Stimulated activated CD8-positive, alpha-beta memory T cell treated with anti-CD3 and anti-CD28 coated beads, Interleukin-15, amount 100 ng/mL, for 24 hours (primary cell): Measurements from ENCODE around the gene PTP4A2.

Experiments used
- DNase-seq: peaks from one replicate; pipeline ENCODE4 v3.0.0-alpha.2; 2020; ENCODE audit warnings: low read depth

Gene PTP4A2

DNA sequence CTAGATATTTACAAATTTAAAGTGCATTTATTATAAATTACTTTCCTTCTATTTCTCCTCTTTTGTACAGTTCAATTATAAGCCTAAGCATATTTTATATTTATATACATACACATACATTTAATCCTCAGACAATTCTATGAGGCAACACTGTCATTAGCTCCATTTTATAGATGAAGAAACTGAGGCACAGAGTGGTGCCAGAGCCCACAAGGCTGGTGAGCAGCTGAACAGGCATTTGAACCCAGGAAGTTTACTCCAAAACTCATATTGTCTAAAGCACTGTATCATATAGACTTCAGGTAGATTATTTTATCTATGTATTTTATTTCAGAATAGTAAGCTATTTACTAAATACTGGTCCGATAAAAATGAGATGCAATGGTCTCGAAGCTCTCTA lies 52.3 kb downstream of the PTP4A2 start:
- DNase-seq: no peak

DNA sequence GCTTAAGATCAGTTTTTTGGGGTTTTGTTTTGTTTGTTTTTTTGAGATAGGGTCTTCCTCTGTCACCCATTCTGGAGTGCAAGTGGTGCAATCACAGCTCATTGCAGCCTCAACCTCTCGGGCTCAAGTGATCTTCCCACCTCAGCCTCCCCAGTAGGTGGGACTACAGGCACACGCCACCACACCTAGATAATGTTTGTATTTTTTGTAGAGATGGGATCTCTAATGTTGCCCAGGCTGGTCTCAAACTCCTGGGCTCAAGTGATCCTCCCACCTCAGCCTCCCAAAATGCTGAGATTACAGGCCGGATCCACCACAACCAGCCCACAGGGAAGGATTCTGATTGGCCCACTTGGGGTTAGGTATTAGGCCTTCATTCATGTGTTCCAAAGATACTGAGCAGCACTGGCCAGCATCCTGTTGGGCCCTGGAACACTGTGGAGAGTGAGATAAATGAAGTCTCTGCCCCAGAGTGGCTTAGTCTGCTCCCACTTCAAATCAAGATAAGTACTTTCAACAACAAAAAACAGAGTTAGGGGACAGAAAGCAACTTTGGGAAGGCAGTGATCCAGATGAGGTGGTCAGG lies 54.7 kb downstream of the PTP4A2 start:
- DNase-seq: no peak

DNA sequence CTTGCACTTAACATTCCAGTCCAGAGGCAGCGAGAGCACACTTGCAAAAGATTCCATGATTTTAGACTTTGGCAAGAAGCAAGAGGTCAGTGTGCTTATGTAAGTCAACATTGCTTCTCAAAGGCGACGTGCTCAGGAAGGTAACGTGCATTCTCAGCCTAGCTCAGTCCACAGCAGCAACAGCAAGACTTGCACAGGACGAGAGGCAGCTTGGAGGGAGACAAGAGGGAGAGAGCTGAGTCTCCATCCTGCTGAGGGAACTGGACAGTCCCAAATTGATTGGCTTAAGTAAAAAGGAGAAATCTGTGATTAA lies 56.5 kb downstream of the PTP4A2 start:
- no peak for DNase-seq

DNA sequence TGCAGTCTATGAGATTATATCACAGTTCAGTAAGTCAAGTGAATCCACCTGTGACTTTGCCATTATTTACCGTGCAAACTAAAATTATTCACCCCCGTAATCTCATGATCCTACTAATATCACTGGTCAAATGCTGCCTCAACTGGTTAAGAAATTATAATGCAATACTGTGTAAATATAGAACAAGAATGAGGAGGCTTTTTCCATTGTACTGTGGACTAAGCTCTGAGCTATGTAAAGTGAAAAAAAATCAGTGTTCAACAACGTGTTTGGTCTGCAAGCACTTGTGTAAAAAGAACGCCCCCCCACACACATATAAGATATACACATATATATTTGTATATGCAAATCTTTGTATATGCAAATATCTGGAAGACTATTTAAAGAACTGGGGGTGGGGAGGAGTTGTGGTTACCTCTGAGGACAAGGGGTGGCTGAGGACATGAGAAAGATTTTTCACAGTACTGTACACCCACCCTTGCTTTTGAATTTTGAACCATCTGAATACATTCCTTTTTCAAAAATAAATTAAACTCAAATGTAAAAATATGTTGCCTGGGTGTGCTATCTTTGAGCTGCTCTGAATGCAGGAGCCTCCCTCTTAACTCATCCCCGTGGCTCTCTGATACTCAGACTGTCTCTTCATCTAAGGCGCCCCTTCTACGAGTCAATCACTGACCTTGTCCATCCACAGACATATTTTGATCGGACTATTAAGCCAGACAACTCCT lies 57.0 kb downstream of the PTP4A2 start:
- no peak for DNase-seq

DNA sequence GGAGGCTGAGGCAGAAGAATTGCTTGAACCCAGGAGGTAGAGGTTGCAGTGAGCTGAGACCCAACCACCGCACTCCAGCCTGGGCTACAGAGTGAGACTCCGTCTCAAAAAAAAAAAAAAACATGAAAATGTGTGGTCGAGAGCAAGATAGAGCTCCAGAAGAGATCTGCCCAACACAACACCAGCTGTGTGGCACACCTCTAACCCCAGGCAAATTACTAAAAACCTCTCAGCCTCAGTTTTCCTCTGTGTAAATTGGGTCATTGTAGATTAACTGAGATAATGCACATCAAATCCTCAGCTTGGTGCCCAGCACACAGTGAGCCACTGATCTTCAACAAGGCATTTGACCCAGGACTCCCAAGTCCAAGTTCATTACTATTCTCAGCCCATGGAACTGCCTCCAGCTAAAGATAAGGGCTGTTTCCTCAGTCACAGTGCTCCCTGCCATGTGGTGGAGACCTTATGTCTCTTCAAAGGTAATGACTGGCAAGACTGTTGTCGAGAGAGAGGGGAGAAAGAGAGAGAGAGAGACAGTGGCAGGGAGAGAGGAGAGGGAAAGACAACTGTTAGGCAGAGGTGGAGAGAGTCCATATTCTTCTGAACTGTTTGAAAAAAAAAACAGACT lies 58.1 kb downstream of the PTP4A2 start:
- no peak for DNase-seq

DNA sequence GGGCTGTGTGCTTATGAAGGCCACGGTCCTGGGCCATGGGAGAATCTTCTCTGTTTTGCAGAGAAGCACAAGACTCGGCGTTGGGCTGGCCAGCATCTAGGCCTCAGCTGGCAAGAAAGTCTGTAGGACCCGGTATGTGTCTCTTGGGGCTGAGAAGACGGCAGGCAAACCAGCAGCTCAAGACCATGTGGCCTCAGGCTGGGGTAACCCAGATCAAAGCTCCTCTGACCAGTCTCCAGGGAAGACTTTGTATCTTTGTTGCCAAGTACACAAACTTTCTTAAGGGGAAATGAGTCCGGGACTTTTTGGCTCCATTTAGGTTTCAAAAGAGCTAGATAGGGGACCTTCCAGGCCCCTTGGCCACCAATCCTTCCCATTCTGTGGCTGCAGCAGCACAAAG lies 60.1 kb downstream of the PTP4A2 start:
- DNase-seq: no peak

DNA sequence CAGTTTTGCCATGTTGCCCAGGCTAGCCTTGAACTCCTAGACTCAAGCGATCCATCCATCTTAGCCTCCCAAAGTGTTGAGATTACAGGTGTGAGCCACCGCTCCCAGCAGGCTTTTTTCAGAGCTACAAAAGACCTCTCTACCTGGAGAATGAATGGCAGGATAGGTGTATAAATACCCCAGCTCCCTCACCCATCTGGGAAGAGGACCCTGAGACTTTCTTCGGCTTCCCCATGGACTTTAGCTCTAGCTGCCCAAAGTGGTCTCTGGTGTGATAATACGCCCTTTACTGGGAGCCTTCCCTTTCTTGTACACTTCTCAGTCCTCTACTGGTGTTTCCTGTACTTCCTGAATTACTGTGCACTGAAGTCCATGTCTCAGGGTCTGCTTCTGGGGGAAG lies 60.6 kb downstream of the PTP4A2 start:
- DNase-seq: no peak

DNA sequence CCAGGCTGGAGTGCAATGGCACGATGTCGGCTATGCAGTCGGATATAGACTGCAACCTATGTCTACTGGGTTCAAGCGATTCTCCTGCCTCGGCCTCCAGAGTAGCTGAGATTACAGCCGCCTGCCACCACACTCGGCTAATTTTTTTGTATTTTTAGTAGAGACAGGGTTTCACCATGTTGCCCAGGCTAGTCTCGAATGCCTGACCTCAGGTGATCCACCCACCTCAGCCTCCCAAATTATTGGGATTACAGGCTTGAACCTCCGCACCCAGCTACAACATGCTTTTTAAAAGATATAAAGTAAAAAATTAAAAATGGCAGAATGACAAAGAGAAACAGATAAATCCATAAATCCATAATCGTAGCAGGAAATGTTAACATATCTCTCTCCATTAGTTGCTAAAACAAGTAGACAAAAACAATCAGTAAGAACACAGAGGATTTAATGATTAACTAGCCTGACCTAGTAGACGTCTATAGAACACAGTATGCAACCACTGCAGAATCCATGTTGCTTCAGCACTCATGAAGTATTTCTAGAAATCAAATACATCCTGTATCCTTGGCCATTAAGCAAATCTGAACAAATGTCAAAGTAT lies 62.4 kb downstream of the PTP4A2 start:
- DNase-seq: no peak

DNA sequence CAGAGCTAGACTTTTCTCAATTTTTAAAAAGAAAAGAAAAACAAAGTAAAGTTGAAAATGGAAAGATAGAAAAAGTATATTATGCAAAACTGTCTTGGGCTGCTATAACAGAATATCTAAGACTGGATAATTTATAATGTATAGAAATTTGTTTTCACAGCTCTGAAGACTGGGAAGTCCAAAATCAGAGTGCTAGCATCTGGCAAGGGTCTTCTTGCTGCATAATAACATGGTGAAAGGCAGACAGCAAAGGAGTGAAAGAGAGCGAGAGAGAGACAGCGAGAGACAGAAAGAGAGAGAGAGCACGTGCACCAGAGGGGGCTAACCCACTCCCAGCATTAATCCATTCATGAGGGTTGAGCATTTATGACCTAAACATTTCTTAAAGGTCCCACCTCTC lies 63.2 kb downstream of the PTP4A2 start:
- DNase-seq: no peak

DNA sequence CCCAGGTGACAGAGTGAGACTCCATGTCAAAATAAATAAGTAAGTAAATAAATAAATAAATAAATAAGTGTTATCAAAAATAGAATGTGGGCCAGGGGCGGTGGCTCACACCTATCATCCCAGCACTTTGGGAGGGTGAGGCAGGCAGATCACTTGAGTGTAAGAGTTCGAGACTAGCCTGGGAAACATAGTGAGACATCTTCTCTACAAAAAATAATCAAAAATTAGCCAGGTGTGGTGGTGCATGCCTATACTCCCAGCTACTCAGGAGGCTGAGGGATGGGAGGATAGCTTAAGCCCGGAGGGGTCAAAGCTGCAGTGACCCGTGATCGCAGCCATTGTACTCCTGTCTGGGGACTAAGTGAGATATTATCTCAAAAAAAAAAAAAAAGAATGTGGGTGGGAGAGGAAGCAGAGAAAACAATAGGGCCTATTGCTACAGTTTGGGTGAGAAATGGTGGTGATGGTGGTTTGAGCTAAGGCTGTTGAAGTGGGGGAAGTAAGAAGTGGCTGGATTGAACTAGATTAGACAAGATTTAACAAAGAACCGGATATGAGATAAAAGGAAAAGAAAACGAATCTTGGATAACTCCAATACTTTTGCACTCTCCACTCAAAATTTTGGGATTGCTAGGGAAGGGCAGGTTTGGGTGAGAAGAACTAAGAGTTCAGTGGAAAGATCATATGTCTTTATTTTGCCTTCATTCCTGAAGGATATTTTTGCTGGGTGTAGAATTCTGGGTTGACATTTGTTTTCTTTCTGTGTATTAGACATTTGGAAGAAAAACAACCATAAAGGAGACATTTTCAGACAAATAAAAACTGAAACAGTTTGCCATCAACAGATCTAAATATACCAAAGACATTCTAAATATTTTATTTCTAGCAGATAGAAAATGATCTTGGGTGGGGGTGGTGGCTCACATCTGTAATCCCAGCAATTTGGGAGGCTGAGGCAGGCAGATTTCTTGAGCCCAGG lies 65.2 kb downstream of the PTP4A2 start:
- no peak for DNase-seq

DNA sequence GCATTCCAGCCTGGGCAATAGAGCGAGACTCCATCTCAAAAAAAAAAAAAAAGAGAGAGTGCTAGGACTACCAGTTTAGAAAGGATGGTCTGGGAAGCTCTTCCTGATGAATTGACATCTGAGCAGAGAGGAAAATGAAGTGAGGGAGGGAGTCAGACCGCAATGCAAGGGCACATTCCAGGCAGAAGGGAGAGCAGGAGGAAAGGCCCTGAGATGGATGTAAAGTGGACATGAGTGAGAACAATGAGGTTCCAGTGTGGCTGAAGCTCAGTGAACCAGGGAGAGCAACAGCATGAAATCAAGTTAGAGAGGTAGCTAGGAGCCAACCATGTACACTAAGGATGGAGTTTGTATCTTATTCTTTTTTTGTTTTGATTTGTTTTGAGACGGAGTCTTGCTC lies 66.5 kb downstream of the PTP4A2 start:
- no peak for DNase-seq

DNA sequence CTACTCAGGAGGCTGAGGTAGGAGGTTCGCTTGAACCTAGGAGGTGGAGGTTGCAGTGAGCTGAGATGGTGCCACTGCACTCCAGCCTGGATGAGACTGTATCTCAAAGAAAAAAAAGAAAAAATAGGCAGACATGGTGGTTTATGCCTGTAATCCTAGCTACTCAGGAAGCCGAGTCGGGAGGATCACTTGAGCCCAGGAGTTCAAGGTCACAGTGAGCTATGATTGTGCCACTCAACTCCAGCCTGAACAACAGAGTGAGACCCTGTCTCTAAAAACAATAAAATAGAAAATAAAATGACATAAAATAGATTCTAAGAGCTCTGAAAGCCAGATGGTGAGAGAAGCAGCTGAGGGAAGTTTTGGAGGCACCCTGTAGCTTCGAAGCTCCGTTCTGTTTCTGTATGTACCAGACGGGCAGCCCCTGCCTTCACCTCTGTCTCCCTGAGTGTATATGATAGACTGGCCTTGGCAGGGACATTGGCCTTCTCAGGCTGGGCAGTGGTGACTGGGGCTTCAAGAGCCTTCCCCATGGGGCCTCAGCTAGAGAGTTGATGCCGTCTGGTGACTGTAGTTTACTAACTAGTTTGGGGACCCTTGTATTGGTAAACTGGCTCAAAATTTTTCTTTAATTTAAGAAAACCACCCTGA lies 68.0 kb downstream of the PTP4A2 start:
- DNase-seq: no peak

DNA sequence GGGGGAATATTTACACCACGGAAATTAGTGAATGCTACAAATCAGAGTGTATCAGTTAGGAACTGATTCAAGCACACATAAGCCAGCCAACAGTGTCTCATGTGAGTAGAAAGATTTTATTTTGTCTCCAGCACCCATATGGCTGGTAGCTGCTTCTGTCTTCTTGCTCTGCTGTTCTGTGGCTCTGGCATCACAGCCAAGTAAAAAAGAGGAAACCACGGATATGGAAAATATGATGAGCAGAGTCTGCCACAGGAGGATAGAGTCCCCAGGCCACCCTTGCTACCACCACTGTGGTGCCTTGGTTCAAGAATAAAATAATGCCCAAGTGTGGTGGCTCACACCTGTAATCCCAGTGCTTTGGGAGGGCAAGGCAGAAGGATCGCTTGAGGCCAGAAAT lies 68.7 kb downstream of the PTP4A2 start:
- DNase-seq: no peak

DNA sequence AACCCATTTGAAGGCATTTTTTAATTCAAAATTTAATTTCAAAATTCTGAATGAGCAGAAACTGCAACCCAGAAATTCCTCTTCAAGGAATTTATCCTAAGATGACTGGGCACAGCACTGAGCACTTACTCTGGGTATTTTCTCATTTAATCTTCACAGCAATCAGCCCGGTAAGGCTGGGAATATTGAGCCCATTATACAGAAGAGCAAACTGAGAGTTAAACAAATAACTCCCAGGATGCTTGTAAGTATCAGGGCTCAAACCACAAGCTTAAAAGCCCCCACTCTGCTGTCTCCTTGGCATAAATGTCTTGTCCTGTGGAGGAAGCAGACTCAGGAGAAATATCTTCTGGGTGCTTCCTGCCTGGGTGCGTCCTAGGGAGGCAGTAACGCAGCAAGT lies 69.3 kb downstream of the PTP4A2 start:
- DNase-seq: no peak

DNA sequence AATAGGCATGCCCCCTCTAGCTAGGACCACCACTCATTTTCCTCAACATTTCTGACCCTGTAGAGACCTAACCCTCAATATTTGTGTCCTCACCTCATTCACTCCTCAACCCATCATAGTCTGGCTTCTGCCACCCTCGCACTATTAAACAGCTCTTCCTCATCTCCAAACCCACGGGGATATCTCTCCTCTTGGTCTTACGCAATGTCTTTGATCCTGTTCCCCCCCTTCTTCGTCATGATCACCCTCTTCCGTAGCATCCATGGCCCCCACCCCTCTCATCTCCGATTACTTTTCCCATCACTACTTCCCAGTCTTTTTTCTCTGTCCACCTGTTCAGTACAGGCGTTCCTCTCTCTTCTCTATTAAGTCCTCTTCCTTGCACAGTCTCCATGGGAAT lies 70.6 kb downstream of the PTP4A2 start:
- DNase-seq: no peak

DNA sequence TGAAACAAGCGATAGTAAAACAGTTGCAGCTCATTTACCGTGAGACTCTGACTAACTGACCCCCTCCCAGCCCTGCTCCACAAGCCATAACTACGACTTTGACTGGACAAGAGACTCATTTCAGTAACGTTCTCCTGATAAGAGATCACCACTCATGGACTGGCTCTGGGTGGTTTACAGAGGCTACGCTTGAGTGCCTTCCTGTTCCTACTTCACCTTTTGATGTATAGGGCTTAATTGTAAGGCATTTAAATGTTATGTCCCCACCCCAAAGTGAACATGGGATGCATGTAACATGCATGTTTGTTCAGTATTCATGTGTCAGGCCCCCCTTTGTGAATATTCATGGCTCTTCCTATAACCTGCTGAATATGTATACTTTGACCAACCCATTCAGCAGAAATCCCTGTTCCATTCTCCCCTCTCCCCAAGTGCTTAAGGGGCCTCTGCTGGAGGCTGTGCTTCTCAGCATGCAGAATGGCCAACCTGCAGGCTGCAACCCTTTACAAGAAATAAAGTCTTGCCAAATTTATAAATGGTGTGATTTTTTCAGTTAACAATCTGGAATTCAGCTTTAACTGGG lies 71.6 kb downstream of the PTP4A2 start:
- DNase-seq: no peak

DNA sequence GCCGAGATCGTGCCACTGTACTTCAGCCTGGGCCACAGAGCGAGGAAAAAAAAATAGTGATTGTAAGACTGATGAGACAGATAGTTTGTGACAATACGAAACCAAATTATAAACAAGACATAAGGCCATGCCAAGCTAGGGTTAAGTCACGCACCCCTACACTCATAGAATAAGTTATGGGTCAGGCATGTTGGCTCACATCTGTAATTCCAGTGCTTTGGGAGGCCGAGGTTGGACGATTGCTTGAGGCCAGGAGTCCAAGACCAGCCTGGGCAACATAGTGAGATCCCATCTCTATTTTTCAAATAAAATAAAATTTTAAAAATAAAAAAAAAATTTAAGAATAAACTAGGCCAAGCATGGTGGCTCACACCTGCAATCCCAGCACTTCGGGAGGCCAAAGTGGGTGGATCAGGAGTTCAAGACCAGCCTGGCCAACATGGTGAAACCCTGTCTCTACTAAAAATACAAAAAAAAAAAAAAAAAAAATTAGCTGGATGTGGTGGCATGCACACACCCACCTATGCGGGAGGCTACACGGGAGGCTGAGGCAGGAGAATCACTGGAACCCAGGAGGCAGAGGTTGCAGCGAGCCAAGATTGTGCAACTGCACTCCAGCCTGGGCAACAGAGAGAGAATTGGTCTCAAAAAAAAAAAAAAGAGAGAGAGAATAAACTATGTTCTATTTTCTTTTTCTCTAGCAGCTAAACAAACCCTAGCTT lies 72.3 kb downstream of the PTP4A2 start:
- DNase-seq: no peak

DNA sequence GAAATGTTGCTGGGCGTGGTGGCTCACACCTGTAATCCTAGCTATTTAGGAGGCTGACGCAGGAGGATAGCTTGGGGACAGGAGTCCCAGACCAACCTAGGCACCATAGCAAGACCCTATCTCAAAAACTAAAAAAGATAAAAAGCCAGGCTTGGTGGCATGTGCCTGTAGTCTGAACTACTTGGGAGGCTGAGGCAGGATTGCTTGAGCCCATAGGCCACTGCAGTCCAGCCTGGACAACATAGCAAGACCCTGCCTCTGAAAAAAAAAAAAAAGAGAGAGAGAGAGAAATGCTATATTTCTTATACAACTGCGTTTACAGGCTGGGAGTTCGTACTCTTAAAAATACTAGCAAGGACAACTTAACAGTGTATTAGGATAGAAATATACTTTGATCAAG lies 76.1 kb downstream of the PTP4A2 start:
- DNase-seq: no peak

DNA sequence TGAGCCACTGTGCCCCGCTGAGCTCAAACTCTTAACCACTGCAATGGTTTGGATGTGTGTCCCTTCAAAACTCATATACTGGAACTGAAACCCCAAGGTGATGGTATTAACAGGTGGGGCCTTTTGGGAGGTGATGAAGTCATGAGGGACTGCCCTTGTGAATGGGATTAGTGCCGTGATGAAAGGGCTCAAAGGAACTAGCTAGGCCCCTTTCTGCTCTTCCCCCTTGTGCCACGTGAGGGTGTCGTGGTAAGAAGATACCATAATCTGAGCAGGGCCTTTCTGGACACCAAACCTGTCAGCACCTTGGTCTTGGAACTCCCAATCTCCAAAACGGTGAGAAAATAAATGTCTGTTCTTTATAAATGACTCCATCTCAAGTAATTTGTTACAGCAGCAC lies 76.8 kb downstream of the PTP4A2 start:
- DNase-seq: no peak

DNA sequence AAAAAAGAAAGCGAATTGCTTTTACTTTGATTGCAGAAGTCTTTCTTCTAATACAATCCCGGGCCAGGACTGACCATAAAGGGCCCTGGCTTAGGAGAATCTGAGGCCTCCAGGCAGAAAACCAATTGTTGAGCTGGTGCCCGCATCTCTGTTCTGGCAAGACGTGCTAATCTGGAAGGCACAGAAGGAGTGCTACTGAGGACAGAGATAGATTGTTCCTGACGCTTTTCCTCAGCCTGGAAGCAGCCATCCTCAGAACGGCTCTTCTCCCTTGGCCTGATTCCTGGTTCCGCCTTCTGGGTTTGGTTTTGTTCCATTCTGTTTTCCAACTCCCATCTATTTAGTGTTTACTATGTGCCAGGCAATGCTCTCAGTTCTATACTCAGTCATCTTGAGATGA lies 77.6 kb downstream of the PTP4A2 start:
- no peak for DNase-seq

DNA sequence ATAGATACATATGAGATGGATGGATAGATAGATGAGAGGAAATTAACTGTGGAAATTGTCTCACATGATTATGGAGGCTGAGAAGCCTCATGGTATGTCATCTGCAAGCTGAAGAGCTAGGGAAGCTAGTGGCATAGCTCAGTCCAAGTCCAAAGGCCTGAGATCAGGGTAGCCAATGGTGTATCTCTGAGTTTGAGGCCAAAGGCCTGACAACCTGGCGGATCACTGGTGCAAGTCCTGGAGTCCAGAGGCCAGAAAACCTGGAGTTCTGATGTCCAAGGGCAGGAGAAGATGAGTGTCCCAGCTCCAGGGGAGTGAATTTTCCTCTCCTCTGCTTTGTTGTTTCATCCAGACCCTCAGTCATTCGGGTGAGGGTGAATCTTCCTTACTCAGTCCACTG lies 78.4 kb downstream of the PTP4A2 start:
- no peak for DNase-seq
